ENCODE results near the gene FAM222B.

FAM222B gene

DNA sequence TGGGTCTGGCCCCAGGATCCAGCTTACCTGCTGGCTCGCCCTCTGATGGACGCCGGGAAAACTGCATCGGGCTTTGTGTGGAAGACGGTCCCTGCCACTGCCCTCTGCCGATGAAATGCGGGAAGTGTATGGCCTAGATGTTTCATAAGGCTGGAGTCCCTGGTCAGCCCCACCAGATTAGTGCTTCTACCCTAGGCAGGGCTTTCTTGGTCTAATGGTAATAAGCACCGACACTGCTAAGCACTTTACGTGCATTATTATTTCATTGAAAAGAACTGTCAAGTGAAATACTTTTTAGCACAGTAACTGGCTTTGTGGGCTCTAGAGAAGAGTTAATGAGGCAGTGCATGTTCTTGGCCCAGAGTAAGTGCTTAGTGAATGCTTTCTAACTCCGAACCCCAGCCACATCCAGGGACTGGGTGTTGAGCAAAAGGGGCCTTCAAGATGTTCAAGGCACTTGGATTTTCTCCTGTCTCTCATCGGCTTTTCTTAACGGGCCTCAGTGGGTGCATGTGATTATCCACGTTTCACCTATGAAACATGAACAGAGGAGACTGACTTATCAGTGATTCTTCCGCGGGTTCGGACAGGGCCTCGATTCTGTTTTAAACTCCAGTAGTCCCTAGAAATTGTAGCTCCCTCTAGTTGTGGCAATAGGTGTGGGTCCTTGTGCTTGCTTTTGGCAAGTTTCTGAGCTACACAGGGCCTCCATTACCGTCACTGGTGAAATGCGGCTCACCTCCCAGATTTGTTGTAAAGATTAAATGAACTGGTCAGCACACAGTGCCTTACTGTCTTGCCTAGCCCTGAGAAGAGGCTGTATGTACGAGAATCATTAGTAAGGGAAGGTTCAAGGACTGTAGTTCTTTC, 92.2 kb downstream of the FAM222B start:
- in situ Hi-C loops (cut with HindIII; ENCODE audit: low pct_unique_long_range_greater_than_20kb, low sequenced_read_pairs): no loop called here
- TF ChIP-seq JUND (IDR thresholded peaks at IDR 0.05; ENCODE audit: low read depth): no peak
- peak in 1 of 2 experiments; percentile 97 for DNase-seq (ENCODE audit: low read depth in 1 of 2, low spot score in 1 of 2)

DNA sequence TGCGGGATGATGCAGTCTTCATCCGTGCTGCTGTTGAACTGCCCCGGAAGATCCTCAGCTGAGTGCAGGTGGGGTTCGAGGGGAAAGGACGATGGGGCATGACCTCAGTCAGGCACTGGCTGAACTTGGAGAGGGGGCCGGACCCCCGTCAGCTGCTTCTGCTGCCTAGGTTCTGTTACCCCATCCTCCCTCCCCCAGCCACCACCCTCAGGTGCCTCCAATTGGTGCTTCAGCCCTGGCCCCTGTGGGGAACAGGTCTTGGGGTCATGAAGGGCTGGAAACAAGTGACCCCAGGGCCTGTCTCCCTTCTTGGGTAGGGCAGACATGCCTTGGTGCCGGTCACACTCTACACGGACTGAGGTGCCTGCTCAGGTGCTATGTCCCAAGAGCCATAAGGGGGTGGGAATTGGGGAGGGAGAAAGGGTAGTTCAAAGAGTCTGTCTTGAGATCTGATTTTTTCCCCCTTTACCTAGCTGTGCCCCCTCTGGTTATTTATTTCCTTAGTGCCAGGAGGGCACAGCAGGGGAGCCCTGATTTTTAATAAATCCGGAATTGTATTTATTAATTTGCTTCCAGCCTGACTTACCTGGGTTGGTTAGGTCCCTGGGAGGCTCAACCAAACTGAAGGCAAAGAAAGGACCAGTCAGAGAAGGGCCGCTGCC, 92.9 kb downstream of the FAM222B start:
- no peak for TF ChIP-seq JUND (IDR thresholded peaks at IDR 0.05; ENCODE audit: low read depth)
- no peak for DNase-seq (ENCODE audit: low read depth in 1 of 2, low spot score in 1 of 2)
- in situ Hi-C loops (cut with HindIII; ENCODE audit: low pct_unique_long_range_greater_than_20kb, low sequenced_read_pairs): no loop called here

GRCh38 chr17:28748852-28749515, 93.6 kb downstream of the FAM222B start:
- no peak for DNase-seq (ENCODE audit: low read depth in 1 of 2, low spot score in 1 of 2)
- in situ Hi-C loops (cut with HindIII; ENCODE audit: low pct_unique_long_range_greater_than_20kb, low sequenced_read_pairs): no loop called here
- no peak for TF ChIP-seq JUND (IDR thresholded peaks at IDR 0.05; ENCODE audit: low read depth)

- no peak for DNase-seq (ENCODE audit: low read depth in 1 of 2, low spot score in 1 of 2)
- TF ChIP-seq JUND (IDR thresholded peaks at IDR 0.05; ENCODE audit: low read depth): no peak
- in situ Hi-C loops (cut with HindIII; ENCODE audit: low pct_unique_long_range_greater_than_20kb, low sequenced_read_pairs): no loop called here
These were observed 94.5 kb downstream of the FAM222B start for GRCh38 chr17:28747801-28748750.

DNA sequence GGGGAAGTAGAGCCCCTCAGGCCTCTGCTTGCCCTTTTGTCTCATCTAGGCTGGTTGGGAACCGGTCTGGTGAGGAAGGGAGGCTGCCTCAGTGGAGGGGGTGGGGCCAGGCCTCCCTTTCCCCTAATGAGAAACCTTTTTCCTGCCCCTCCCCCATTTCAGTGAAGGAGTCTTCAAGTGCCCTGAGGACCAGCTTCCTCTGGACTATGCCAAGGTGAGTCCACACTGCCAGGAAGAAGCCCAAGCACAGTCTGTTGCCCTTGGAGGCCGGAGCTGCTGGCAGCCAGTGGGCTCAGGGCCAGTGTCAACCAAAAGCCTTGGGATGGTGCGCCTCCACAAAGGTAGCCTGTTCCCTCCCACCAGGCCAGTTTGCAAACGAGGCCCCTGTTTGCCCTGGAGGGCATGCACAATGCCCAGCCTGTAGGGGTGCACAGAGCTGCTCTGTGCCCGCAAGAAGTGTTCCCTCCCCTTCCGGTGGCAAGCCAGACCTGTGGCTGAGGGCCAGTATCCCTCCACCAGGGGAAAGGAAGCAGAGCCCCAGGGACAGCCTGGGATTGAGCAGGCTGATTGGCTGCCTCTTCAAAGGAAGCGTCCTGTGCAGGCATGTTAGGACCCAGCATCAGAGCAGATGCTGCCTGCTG, 95.4 kb downstream of the FAM222B start:
- no peak; the same call in 1 of the 2 replicates for TF ChIP-seq JUND (IDR thresholded peaks at IDR 0.05; ENCODE audit: low read depth)
- in situ Hi-C loops (cut with HindIII; ENCODE audit: low pct_unique_long_range_greater_than_20kb, low sequenced_read_pairs): no loop called here
- DNase-seq (ENCODE audit: low read depth in 1 of 2, low spot score in 1 of 2): peak in 1 of 2 experiments; percentile 100

- peak; percentile 73 to 99 for DNase-seq (ENCODE audit: low read depth in 1 of 2, low spot score in 1 of 2)
- in situ Hi-C loops (cut with HindIII; ENCODE audit: low pct_unique_long_range_greater_than_20kb, low sequenced_read_pairs): no loop called here
- no peak; the same call in 1 of the 2 replicates for TF ChIP-seq JUND (IDR thresholded peaks at IDR 0.05; ENCODE audit: low read depth)
These were observed 96.0 kb downstream of the FAM222B start for GRCh38 chr17:28746611-28747050.

DNA sequence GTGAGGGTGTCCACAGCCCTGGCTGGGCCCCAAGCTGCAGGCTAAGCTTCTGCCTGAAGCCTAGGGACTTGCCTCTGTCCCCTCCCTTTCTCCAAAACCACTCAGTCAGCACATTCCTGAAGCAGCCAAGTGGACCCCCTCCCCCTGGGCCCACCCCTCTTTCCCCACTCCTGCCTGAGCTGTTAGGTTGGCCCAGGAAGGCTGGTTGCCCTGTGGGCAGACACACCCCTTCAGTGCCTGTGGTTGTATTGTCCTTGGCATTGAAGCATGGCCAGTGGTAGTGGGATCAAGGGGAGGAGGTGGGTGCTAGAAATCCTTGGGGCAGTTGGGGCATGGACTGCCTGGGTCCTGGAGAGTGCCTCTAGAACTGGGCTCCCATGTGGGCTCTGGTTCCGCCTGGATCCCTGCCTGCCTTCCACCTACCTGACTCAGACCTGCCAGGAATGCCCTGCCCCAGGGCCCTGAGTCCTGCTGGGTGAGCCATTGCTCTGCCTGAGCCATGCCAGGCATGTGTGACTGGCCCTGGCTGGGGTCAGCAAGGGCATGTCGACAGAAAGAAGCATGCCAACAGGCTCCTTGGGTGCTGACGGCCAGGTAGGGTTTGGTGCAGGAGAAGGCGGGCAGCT, 96.7 kb downstream of the FAM222B start:
- in situ Hi-C loops (cut with HindIII; ENCODE audit: low pct_unique_long_range_greater_than_20kb, low sequenced_read_pairs): no loop called here
- DNase-seq (ENCODE audit: low read depth in 1 of 2, low spot score in 1 of 2): peak in 1 of 2 experiments; percentile 97
- 0 out of 2 replicates have a peak, but pooled peaks have one; percentile 49 for TF ChIP-seq JUND (IDR thresholded peaks at IDR 0.05; ENCODE audit: low read depth)

- TF ChIP-seq JUND (IDR thresholded peaks at IDR 0.05; ENCODE audit: low read depth): no peak
- in situ Hi-C loops (cut with HindIII; ENCODE audit: low pct_unique_long_range_greater_than_20kb, low sequenced_read_pairs): no loop called here
- DNase-seq (ENCODE audit: low read depth in 1 of 2, low spot score in 1 of 2): peak in 1 of 2 experiments; percentile 79
These were observed 97.4 kb downstream of the FAM222B start for GRCh38 chr17:28744972-28745785.

- in situ Hi-C loops (cut with HindIII; ENCODE audit: low pct_unique_long_range_greater_than_20kb, low sequenced_read_pairs): no loop called here
- TF ChIP-seq JUND (IDR thresholded peaks at IDR 0.05; ENCODE audit: low read depth): no peak
- DNase-seq (ENCODE audit: low read depth in 1 of 2, low spot score in 1 of 2): peak in 1 of 2 experiments; percentile 77
These were observed 98.3 kb downstream of the FAM222B start for GRCh38 chr17:28744104-28744971.

All from T47D (cell line).